C4-2B (cell line): ENCODE results near the gene QRICH2.

Experiments
- H3K27ac ChIP-seq: fragments of 450-650 bp; 2 replicates; pipeline ENCODE4 v1.5.1; 2017
- ZFX ChIP-seq: fragments of 450-650 bp; IDR thresholded peaks from 2 replicates; pipeline ENCODE4 v1.6.1; 2017
- TF ChIP-seq, protein P1 (sequence below): fragments of 450-650 bp; conservative IDR thresholded peaks from 2 replicates; pipeline ENCODE4 v1.5.1; 2017; ENCODE audit warnings: mild to moderate bottlenecking

Gene QRICH2

DNA sequence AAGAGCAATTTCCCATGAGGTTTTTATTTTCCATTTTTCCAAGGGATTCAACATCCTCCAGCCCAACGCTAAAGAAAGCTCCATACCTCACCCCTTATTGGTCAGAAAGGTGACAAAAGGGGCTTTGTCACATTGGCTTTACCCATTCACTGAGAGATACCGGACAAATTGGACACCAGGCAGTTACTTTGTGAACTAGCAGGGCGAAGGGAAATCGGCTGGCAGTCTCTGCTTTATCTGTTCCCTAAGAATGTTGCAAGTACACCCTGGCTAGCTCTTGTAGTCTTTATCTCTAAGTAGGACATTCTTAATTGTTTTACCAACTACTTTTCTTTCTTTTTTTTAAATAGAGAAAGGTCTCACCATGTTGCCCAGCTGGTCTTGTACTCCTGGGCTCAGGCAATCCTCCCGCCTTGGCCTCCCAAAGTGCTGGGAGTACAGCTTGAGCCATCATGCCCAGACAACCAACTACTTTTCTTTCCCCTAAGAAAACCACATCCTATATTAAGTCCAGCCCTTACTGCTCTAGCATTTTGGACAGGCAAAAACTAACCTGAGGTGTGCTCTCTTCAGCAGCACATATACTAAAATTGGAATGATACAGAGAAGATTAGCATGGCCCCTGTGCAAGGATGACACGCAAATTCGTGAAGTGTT lies 28.8 kb upstream of the QRICH2 start:
- no peak overlapping the region for H3K27ac ChIP-seq
- no peak for TF ChIP-seq ZFX
- TF ChIP-seq, protein P1, sequence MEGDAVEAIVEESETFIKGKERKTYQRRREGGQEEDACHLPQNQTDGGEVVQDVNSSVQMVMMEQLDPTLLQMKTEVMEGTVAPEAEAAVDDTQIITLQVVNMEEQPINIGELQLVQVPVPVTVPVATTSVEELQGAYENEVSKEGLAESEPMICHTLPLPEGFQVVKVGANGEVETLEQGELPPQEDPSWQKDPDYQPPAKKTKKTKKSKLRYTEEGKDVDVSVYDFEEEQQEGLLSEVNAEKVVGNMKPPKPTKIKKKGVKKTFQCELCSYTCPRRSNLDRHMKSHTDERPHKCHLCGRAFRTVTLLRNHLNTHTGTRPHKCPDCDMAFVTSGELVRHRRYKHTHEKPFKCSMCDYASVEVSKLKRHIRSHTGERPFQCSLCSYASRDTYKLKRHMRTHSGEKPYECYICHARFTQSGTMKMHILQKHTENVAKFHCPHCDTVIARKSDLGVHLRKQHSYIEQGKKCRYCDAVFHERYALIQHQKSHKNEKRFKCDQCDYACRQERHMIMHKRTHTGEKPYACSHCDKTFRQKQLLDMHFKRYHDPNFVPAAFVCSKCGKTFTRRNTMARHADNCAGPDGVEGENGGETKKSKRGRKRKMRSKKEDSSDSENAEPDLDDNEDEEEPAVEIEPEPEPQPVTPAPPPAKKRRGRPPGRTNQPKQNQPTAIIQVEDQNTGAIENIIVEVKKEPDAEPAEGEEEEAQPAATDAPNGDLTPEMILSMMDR = no peak

DNA sequence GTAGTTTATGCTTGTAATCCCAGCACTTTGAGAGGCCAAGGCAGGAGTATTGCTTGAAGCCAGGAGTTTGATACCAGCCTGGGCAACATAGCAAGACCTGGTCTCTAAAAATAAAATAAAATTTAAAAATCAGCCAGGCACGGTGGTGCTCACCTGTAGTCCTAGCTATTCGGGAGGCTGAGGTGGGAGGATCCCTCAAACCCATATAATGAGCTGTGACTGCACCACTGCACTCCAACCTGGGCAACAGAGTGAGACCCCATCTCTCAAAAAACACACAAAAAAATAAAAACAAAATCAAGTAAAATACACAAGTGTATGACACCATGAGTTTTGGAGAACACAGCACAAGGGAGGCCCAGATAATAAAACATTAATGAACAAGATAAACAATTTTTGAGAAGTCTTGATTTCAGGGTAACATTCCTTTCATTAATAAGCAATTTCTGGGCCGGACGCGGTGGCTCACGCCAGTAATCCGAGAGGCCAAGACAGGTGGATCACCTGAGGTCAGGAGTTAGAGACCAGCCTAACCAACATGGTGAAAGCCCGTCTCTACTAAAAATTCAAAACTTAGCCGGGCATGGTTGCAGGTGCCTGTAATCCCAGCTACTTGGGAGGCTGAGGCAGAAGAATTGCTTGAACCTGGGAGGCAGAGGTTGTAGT lies 27.8 kb upstream of the QRICH2 start:
- H3K27ac ChIP-seq = no peak overlapping the region
- TF ChIP-seq, protein P1 = no peak
- no peak for TF ChIP-seq ZFX

DNA sequence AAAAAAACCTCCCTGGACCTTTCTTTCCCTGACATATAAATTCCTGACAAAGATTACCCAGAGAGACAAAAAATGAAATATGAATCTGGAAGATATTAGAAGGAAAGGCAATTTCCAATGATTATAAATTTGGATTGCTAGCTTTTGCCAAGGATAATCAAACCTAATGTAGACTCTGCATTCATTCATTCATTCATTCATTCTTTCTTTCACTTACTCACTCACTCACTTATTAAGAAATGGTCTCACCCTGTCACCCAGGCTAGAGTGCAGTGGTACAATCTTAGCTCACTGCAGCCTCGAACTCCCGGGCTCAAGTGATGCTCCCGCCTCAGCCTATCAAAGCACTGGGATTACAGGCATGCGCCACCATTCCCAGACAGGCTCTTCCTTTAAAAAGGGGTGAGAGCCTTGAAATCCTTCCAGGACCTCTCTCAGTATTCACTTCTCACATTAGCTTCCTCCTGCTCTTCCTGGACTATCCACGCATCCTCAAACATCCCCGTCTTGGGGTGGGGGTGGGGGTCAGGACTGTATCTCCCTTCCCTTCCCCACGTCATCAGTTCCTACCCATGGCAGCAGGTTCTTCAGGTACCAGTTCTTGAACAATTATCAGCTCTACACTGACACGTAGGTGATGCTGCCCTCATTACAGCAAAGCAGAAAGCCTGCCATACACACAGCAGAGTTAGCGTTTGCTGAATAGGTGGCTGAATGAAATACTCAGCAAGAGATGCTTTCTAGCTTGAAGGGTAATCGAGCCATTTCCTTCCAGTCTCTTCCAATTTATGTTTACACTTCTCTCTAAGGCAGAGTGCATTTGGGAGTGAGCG lies 25.8 kb upstream of the QRICH2 start:
- TF ChIP-seq, protein P1 = no peak
- no peak for TF ChIP-seq ZFX
- H3K27ac ChIP-seq = no peak overlapping the region

DNA sequence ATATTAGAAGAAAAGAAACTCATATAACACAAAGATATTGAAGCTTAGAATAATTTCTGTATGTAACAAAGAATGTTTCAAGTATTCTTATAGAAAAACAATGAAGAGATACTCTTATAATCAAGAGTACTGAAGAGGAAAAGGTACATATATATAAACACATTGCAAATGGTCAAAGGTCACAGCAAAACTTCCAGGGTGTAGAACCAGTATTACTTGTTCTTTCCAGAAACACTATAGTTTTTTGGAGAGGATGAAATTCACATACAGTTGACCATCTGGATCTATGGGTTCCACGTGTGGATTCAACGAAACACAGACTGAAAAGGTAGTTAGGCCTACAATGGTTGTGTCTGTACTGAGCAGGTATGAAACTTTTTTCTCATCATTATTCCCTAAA lies 23.0 kb upstream of the QRICH2 start:
- no peak overlapping the region for H3K27ac ChIP-seq
- TF ChIP-seq, protein P1 = no peak
- TF ChIP-seq ZFX = no peak

DNA sequence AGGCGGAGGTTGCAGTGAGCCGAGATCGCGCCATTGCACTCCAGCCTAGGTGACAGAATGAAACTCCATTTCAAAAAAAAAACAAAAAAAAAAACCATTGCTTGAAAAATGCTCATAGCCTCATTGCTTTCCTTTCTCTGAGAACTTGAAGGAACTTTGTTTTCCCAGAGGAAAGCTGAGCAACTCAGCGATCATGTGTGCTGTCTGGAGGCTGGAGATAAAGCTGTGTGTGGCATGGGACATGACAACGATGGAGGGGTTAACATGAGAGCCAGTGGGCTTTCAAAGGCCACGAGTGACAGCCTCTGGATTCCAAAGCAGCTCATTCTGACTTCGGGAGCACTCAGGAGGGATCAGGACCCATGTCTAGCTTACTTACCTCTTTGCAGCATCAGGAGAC lies 21.6 kb upstream of the QRICH2 start:
- no peak overlapping the region for H3K27ac ChIP-seq
- TF ChIP-seq, protein P1 = no peak
- TF ChIP-seq ZFX = no peak

DNA sequence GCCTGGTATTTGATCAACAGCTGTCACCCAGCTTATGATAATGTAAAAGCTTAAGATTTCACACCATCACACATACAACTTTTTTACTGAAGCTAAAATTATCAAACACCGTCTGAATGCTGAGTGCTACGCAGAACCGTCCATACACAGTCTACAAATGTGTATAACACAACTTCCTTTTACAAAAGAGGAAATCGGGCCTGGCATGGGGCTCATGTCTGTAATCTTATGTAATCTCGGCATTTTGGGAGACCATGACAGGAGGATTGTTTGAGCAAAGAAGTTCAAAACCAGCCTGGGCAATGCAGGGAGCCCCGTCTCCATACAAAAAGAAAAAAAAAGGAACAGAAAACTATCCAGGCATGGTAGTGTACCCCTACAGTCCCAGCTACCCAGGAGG lies 19.6 kb upstream of the QRICH2 start:
- H3K27ac ChIP-seq = no peak overlapping the region
- TF ChIP-seq, protein P1 = no peak
- no peak for TF ChIP-seq ZFX

DNA sequence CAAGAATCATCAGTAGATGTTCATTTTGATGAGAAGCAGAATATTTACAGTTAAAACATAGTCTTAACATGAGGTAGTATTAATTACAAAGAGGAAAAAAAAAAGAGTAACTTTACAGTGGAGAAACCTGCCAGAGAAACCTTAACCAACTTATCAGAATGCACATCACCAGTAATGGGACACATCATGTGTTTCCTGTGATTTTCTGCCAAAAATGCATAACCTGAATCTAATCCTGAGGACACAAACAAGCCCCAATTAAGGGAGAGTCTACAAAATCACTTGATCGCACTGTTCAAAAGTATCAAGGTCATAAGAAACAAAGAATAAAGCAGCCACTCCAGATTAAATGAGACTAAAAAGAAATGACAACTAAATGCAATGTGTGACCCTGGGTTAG lies 18.2 kb upstream of the QRICH2 start:
- TF ChIP-seq, protein P1 = no peak
- no peak for TF ChIP-seq ZFX
- no peak overlapping the region for H3K27ac ChIP-seq
